ENCODE measurements around the gene RPL29.
"Not testable (repeated sequence)": the region's sequence is repeated elsewhere in the genome, so short reads cannot be mapped to it uniquely, and the experiment has no call there.

The RPL29 gene

DNA sequence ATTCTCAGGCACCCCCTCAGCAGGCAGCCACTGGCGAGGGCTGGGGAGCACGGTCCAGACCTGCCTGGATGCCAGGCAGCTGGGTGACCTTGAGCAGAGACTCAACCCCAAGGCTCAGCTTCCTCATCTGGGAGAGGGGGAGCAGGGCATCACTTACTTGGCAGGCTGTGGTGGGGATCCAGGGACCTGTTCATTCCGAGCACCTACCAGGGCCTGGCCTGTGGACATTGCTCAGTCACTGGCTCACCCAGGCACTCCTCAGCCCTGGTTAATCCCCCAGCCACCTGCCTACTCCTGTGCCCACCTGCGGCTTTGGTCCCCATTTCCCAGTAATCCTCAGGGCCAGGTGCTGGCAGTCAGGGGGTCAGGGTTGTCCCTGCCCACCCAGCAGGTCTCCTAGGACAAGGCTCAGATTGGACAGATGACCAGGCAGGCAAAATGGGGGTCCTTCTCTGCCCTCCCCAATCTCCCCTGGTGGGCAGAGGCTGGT lies 9.3 kb upstream of the RPL29 start:
- no peak for DNase-seq

DNA sequence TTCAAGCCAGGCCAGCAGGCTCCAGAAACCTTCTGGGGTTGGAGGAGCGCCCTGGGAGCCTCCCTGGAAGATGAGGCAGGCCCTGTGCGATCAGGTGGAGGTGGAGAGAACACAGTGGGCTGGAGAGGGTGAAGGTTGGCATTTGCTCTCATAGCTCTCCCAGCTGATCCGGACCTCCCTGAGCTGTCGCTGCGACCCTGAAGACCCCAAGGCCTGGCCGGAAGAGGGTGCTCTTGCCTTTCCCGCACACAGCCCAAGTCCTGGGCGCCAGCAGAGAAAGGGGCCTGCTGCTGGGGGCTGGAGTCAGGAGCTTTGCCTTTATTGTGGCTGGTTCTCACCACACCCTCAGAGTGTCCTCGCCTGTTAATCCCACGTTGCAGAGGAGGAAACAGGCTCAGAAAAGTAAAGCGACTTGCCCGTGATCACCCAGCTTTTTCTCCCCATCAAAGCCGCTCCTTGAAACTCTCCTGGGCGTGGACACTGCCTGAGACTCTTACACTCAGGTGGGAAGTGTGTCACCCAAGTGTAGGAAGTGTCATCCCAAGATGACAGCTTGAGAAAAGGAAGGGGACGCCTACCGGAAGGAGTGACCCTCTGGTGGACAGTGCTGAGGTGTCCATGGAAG lies 8.6 kb upstream of the RPL29 start:
- peak in 1 of 3 donors; percentile 28 for DNase-seq

DNA sequence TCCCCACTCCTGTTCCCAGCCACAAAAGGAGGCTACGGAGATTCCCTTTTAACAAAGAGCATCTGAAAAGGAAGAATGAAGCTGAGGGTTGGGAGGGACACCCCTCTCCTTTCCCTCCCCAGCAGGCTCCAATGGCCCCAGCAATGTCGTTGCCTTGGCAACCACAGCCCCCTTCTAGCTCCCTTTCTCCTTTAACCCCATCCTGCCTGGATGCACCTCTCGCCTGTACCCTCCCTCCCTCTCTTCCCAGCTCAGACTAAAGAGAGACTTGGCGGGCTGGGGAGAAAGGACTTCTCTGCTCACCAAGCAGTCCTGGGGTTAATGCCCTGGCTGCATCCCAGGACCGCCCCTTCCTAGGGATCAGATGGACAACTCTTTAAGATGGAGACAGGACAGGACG lies 7.1 kb upstream of the RPL29 start:
- DNase-seq, result no peak

DNA sequence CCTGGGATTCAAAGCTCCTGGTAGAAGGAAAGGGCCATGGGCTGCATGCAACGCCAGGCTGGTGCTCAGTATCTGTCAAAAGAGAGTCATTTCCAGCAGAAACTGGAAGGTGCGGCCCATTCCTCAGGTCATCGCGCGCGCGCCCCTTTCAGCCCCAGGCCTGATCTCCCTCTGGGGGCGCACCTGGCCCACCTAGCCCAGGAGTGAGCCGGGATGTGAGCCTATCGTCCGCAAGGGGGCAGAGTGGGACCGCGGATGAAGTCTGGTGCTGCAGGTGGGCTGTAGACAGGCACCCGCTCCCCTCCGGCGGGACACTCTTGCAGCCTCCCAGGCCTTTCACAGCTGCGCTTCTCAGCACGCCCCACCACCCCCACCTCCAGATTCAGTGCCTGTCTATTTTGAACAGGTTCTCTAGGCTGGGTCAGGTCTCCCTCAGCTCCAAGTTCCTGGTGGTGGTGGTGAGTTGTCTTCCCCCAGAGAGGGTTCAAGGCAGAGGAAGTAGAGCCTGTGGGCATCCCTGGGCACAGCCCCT lies 5.8 kb upstream of the RPL29 start:
- DNase-seq, result peak; percentile 60 to 77 (median 66)

DNA sequence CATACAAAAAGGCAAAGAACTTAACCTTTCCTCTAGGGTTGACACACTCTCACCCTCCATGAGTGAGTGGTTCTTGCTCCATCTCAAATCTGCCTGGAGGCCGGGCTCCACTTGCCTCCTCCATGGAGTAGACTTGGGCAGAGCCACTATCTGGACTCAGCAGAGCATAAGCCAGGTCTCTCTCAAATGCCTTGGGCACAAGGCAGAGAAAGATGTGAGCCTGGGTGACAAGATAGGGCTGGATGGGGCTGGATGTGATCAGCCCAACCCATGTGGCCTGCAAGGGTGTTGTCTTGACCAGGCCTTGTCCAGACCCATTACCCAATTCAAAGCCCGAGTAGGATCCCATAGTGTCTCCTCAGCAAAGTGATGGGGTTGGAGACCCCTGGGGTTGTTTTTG lies 4.2 kb upstream of the RPL29 start:
- no peak for DNase-seq

DNA sequence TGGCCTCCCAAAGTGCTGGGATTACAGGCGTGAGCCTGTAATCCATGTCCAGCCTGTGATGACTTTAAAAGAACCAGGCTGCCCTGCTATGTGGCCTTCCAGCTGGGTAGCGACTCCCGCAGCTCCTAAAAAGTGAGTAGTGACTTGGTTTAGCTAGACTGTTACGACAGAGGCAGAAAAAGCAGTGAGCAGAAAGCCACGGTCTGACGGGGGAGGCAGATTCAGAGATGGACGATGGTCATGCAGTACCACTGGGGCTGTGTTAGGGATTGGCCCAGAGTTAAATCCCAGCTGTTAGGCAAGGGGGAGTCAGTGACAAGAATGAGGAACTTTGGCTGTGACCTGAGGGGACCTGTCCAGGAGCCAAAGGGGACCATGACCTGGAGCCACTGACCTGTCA lies 3.1 kb upstream of the RPL29 start:
- no peak for DNase-seq

DNA sequence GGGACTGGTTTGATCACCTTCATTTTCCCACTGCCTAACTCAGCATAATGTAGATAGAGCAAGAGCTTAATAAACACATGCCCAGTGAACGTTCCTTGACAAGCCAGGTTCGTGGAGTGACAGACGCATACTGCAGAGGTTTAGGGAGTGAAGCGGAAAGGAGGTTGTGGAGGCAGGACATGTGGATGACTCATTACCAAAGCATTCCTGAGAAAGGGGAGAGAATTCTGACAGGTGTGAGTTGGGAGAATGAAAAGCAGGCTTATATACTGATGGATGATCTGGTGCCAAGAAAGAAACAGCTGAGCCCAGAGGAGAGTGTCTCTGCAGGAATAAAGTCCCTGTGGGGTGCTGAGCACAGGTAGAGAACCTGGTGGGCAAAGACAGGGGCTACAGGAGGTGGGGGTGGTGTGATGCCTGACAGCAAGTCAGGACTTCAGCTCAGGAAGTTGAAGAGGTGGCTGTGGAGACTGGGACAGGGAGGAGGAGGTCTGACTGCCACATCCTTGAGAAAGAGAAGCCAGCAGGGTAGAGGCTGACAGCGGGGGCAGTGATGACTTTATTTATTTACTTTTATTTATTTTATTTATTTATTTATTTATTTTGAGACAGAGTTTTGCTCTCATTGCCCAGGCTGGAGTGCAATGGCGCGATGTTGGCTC lies 2.4 kb upstream of the RPL29 start:
- DNase-seq, result no peak

DNA sequence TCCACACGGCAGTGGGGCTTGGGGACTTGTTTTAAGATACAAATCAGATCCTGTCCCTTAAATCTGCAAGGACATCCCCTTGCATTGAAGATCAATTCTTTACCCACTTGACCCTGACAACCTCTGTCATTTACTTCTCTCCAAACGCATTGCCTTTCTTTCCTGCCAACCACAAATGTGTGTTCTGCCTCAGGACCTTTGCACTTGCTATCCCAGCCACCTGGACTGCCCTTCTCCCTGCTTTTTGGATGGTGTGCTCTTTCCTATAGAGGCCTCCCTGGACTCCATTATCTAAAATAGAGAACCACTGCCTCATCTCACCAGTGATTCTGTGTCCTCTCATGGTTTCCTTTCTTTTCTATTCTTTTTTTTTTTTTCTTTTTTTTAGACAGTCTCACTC lies 1.5 kb upstream of the RPL29 start:
- DNase-seq, result no peak

DNA sequence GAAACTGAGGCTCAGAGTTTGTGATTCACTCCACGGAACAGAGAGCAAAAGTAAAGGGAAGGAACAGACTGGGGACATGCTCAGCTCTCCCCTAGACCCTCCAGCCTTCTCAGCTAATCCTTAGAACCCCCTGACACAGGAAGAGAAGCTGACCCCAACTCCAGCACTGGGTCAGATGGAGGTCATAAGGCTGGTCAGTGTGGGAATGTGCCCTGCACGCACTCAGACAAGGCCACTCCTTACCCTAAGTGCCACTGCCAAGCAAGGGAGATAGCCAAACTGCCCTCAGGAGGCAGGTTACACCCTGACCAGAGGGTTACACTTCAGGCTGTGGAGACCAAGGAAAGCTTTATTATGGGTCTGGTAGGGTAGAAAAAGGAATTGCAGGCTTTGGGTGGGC lies 1.2 kb downstream of the RPL29 start:
- no peak for DNase-seq

DNA sequence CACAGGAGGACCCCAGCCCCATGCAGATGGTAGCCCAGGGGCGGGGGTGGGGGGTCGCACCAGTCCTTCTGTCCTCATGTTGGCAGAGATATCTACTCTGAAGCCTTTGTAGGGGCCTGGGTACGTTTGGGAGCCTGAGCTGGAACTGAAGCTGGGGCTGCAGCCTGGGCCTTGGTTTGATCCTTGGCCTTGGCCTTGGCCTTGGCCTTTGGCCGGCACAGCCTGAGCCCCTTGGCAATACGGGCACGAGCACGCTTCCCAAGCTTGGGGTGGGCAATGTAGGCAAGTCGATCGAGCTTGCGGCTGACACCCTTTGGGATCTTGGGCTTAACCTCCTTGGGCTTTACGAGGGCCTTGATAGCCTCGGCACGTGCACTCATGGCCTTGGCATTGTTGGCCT lies 2.0 kb downstream of the RPL29 start:
- DNase-seq, result not testable (repeated sequence)

DNA sequence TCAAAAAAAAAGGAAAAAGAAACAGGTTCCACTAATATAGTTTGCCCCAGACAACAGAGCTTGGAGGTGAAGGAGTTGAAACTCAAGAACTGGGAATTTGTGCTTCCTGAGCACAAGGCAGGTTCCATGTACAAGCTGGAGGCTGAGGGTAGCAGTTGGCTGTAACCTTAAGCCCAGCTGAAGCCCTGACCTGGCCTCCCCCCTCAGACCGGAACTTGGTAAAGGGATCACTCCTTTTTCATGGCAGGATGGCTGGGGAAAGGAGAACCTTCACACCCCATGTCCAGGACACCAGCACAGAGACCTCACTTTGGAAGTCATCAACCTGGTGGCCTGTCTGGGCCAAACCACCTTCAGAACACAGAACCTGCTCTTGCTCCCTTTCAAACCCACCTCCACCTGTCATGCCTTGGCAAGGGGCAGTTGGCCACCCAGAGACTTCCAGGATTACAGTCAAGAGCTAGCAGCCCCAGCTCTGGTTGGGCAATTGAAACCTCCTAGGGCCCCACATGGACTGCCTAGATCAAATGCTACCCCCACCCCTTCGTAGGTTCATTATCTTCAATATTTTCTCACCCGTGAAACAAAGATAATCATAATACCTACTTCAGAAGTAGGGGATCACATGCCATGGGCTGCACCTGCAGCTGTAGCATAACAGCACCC lies 3.5 kb downstream of the RPL29 start:
- DNase-seq, result no peak

DNA sequence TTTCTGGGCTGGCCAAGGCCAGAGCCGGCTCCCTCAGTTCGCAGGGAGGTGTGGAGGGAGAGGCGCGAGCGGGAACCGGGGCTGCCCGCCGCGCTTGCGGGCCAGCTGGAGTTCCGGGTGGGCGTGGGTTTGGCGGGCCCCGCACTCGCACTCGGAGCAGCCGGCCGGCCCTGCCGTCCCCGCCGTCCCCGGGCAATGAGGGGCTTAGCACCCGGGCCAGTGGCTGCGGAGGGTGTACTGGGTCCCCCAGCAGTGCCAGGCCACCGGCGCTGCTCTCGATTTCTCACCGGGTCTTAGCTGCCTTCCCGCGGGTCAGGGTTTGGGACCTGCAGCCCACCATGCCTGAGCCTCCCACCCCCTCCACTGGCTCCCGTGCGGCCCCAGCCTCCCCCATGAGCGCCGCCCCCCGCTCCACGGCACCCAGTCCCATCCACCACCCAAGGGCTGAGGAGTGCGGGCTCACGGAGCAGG lies 5.2 kb downstream of the RPL29 start:
- not testable (repeated sequence) for DNase-seq

DNA sequence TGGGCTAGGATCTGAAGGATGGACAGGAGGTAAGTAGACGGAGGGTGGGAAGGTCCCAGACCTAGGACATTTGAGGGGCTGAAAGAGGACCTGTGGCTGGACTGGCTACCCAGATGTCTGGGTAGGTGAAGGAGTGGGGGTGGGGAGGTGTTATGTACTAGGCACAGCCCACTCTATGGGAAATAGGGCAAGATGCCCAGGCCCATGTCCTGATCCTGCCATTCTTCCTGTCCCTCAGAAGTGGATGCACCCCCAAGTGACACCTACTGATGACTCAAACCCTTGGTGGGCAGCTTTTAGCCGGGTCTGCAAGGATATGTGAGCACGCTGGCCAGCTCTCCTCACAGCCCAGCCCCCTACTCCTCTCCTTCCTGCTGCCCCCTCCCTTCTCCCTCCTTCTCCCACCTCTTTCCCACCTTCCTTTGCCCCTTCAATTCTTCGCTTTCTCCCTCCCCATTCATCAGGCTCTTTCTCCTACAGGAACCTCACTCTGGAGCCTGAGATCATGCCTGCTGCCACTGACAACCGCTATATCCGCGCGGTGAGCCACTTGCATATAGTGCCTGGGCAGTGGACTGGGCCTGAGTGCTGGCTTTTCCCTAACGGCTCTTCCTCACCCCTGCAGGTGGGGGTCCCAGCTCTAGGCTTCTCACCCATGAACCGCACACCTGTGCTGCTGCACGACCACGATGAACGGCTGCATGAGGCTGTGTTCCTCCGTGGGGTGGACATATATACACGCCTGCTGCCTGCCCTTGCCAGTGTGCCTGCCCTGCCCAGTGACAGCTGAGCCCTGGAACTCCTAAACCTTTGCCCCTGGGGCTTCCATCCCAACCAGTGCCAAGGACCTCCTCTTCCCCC lies 7.2 kb downstream of the RPL29 start:
- DNase-seq, result no peak

DNA sequence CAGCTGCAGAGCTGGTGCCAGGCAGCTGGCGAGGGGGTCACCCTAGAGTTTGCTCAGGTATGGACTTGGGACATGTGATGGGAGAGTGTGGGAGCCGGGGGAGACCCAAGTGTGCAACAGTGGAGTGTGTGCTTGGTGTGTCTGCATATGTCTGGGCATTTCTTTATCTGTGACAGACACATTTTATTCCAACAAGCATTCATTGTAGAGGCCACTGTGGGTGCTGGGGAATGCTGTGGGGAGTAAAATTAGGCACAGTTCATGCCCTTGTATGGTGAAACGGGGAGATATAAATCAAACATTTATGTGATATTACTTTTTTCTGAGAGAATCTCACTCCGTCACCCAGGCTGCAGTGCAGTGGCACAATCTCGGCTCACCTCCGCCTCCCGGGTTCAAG lies 8.1 kb downstream of the RPL29 start:
- DNase-seq, result no peak

DNA sequence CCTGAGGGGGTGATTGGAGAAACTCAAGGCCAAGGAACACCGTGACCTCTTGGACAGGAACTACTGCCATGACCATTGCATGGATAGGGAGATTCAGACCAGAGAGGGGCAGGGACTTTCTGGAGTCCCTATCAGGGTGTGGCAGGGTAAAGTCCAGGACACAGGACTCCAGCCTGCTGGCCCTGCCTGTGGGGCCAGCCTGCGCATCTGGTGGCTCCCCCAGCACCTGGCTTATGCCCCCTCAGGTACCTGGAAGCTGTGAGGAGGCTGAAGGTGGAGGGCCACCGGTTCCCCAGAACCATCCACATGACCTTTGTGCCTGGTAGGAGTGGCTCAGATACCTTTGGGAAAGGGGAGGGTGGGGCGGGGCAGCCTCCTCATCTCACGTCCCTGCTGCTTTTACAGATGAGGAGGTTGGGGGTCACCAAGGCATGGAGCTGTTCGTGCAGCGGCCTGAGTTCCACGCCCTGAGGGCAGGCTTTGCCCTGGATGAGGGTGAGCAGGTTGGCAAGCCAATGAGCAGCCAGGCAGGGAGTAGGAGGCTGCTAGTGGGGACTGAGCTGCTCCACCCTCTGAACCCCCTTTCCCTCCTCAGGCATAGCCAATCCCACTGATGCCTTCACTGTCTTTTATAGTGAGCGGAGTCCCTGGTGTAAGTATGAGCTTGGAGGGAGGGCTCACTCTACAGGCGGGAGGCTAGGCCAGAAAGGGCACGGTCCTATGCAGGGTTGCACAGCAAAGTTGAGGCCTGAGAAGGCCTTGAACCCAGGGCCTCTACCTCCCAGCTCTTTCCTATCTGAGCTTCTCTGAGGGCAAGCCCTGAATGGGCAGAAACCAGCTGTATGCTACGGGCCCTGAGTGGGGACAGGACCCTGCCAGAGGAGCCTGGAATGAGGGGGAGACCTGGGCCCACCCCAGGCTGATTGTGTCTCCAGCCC lies 9.4 kb downstream of the RPL29 start:
- no peak for DNase-seq

DNA sequence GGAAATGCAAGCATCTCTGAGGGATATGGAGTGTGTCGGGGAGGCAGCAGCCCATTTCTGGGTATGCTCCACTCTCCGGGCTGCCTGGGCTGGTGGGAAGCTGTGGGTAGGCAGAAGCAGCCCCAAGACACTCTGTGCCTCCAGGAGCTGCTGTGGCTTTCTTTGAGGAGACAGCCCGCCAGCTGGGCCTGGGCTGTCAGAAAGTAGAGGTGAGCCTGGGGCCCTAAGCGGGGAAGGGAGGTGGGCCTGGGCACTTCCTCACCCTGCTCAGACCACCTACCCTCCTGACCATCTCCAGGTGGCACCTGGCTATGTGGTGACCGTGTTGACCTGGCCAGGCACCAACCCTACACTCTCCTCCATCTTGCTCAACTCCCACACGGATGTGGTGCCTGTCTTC lies 10.6 kb downstream of the RPL29 start:
- no peak for DNase-seq

DNA sequence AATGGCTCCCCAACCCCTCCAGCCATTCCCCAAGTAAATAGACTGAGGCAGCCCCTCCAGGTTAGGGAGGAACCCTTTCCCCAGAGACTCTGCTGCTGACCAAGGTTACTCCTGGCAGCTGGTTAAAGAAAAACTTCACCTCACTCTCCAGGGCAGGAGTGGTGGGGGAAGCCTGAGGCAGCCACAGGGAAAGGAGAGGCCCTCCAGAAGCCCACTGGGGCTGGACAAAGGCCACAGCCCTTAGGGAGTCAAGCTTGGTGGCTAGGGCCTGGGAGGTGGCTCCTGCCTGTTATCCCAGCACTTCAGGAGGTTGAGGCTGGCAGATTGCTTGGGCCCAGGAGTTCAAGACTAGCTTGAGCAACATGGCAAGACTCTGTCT lies 11.4 kb downstream of the RPL29 start:
- DNase-seq, result no peak

DNA sequence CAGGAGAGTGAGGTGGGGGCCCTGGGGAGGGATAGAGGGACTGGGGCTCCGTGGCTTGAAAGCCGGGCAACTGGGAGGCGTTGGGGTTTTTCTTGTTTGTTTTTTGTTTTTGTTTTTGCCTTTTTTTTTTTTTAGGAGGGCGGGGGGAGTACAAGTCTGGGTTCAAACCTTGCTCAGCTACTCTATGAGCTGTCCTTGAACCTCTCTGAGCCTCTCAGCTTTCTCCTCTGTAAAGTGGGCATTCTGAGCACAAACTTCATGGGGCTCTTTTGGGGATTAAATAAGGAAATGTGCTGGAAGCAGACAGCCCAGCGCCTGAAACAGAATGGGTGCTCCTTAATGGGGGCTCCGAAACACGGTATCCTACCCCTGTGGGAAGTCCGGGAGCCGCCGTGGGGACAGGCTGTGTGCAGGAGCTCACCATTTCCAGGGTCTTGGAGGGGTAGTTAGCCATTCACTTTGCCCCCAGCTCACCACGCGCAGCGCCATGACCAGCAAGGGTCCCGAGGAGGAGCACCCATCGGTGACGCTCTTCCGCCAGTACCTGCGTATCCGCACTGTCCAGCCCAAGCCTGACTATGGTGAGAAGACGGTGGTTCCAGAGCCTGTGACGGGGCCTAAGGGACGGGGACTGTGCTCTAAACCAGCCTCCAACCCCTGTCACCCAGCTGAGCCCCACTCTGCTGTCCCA lies 12.0 kb downstream of the RPL29 start:
- DNase-seq, result no peak

DNA sequence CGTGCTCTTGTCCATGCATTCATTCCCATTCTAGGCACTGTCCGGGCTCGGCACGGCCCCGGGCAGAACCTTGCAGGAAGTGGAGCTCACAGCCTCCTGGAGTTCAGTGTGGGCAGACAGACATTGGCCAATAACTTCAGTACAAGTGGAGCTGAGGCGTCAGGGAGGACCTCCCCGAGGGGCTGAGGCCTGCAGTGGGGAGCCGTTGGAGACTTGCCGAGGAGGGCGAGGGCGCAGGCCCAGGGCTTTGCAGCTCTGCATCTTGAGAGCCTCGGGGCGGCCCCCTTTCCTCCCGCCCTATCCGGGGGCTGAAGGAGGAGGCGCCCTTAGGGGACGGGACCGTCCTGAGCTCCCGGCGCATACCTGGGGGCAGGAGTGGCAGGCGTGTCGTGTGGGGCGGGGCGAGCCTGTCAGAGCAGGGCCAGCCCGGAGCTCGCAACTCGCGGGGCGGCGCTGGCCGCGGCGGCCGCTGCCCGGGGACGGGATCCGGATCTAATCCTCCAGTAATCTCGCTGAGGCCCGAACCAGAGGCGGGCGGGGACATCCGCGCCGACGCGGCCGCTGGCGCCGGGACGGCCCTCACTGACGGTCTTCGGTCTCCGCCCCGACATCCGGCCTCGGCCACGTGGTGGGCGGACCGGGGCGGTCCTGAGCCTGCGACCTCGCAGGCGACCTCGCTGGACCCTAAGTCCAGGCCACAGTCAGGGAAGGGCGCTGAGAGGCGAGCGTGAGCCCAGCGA lies 12.7 kb downstream of the RPL29 start, which contains the start of gene ACY1:
ACY1 (plus strand) TSS at position 698 of the 740 bp plus-strand sequence. CDS start 530 bp downstream, outside the sequence.
- peak; percentile 88 to 95 (median 92) for DNase-seq

DNA sequence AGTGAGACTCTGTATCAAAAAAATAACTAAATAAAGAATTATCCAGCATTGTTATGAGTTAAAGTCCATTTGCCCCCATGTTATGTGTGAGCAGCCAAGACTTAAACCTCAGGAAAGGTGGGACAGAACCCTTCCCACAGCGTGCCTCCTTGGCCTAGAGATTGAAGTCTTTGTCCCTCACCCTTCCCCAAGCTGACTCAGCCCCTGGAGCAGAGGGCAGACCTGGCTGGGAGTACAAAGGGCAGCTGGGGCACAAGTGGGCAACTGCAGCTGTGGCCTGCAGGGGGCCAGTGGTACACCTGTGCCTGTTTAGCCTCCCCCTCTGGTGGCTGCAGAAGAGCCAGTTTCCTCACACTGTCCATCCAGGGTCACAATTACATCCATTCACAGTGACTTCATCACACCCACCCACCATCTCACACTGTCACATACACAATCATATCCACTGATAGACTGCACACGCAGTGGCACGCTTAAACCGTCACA lies 13.3 kb downstream of the RPL29 start:
- DNase-seq, result no peak
